UCSD-AML1 (cell line): ENCODE data around the gene TAP1.
"Not testable (repeated sequence)": the region's sequence is repeated elsewhere in the genome, so short reads cannot be mapped to it uniquely, and the experiment has no call there.

ENCODE experiments used
- DNase-seq: peaks from one replicate; lab custom pipeline; 2025; ENCODE audit not compliant: unreplicated experiment; lab: John Stamatoyannopoulos, UW

TAP1 gene

DNA sequence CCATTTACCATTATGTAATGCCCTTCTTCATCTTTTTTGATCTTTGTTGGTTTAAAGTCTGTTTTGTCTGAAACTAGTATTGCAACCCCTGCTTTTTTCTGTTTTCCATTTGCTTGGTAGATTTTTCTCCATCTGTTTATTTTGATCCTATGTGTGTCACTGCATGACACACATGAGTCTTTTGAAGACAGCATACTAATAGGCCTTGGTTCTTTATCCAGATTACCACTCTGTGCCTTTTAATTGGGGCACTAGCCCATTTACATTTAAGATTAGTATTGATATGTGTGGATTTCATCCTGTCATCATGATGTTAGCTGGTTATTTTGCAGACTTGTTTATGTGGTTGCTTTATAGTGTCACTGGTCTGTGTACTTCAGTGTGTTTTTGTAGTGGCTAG lies 48.1 kb downstream of the TAP1 start:
- DNase-seq: not testable (repeated sequence)

DNA sequence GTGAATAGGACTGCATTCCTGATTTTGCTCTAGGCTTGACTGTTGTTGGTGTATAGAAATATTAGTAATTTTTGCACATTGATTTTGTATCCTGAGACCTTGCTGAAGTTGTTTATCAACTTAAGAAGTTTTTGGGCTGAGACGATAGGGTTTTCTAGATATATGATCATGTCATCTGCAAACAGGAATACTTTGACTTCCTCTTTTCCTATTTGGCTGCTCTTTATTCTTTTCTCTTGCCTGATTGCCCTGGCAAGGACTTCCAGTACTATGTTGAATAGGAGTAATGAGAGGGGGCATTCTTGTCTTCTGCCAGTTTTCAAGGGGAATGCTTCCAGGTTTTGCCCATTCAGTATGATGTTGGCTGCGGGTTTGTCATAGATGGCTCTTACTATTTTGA lies 50.1 kb downstream of the TAP1 start:
- no peak for DNase-seq

DNA sequence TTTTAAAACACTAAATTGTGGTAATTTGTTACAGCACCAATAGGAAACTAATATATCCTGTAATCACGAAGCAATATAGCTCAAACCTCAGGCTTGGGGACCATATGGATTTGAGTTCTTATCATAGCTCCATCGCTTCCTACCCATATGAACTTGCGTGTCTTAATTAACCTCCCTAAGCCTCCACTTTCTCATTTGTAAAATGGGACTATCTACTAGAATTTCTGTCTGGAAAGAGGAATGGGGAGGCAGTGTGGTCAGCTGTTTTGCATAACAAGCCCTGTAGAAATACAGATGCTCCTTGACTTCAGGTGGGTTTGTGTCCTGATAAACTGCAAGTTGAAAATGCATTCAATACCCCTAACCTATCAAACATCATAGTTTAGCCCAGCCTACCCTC lies 53.8 kb downstream of the TAP1 start:
- no peak for DNase-seq

DNA sequence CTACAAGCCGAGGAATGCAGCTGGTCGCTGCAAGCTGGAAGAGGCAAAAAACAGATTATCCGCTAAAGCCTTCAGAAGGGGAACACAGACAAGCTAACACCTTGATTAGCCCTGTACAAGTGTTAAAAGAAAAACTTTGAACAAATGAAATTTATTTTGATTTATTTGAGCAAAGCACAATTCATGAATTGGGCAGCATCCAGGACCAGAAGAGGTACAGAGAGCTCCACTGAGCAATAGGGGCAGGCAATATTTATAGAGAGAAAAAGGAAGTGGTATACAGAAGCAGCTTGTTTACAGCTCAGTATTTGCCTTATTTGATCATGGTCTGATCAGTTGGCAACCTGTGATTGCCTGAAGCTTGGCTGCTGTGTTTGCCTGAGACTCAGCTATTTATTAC lies 54.3 kb downstream of the TAP1 start:
- DNase-seq: no peak

DNA sequence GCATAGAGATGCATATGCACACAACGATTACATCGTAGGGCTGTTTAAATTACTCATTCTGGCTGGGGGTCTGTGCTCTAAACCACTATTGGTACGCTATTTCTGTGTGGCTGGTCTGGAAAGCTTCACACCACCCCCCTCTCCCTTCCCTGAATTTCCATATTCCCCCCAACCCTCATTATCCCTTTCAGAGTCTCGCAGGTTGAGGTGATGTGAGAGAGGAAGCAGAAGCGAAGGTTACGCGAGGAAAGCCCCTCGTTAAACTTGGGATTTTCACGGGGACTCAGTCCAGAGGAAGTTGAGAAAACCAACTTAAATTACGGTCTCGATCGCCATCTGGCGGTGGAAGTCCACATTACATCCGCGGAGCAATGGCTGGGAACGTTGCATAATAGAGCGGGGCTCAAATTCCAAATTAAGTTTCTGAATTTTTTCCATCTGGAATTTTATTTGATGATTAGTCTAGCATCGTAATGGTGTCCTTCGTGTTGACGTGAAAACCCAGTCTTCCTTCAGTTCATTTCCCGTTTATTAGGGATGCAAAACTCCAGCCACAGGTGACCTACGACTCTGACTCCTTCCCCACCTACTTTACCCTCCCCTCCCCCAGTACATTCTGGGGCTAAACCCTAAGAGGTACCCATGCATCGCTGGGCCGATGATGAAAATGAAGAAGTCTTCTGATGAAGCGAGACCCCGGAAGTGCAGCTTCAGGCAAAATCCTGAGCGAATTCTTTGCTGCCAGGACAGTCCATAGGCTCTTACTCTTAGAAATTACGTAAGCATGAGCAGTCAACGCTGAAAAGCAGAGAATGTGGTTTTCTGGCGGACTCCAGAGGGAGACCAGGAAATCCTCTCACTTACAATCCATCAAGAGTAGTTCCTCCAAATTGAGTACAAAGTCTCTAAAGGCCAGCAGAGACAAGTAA lies 56.4 kb downstream of the TAP1 start:
- DNase-seq: peak; percentile 81
